NCI-H2081 treated with DMSO at 0.1 percent for 48 hours (cell line): Measurements from ENCODE around the gene RXRB.
A peak's percentile ranks its signal among the peaks of the same experiment; 100 is the strongest.

Experiments used
- DNase-seq: peaks from one replicate; lab custom pipeline; 2025; lab: John Stamatoyannopoulos, UW

The RXRB gene

GRCh38 chr6:33211666-33212422, 11.4 kb upstream of the RXRB start:
- no peak for DNase-seq

- DNase-seq: no peak
Observed at GRCh38 chr6:33211136-33211535, 10.7 kb upstream of the RXRB start.

GRCh38 chr6:33209856-33210255, 9.4 kb upstream of the RXRB start:
- no peak for DNase-seq

GRCh38 chr6:33208091-33208967, 7.9 kb upstream of the RXRB start, which contains the start of gene RING1:
TSS of gene RING1 (plus strand) at chr6:33208500. CDS start at chr6:33208823, 323 bp downstream.
- DNase-seq: no peak

- no peak for DNase-seq
Observed at GRCh38 chr6:33207552-33208090, 7.2 kb upstream of the RXRB start.

- DNase-seq: no peak
Observed at GRCh38 chr6:33206864-33207551, 6.5 kb upstream of the RXRB start.

- DNase-seq: no peak
Observed at GRCh38 chr6:33206027-33206863, 5.8 kb upstream of the RXRB start.

GRCh38 chr6:33205191-33206026, 4.9 kb upstream of the RXRB start:
- DNase-seq: no peak

- DNase-seq: peak; percentile 53
Observed at GRCh38 chr6:33204415-33205190, 4.1 kb upstream of the RXRB start, which contains the start of gene HSD17B8. TSS of gene HSD17B8 (plus strand) at chr6:33204655. CDS start at chr6:33204669, 14 bp downstream.

- DNase-seq: no peak
Observed at GRCh38 chr6:33204165-33204414, 3.6 kb upstream of the RXRB start.

GRCh38 chr6:33203443-33204164, 3.1 kb upstream of the RXRB start:
- DNase-seq: no peak

GRCh38 chr6:33202799-33203198, 2.3 kb upstream of the RXRB start:
- no peak for DNase-seq

GRCh38 chr6:33201935-33202334, 1.5 kb upstream of the RXRB start:
- no peak for DNase-seq

- DNase-seq: no peak
Observed at GRCh38 chr6:33201147-33201545, 681 bp upstream of the RXRB start.

GRCh38 chr6:33199687-33200218, 712 bp downstream of the RXRB start:
- DNase-seq: no peak

GRCh38 chr6:33198853-33199436, 1.5 kb downstream of the RXRB start:
- DNase-seq: no peak

- DNase-seq: no peak
Observed at GRCh38 chr6:33198159-33198852, 2.2 kb downstream of the RXRB start.
